RWPE1 (cell line): ENCODE results near the gene NELFB.
A peak's percentile ranks its signal among the peaks of the same experiment; 100 is the strongest.

Source experiments
- CTCF ChIA-PET: fragments of 350-600 bp; sonication (Branson Sonifier 250); formaldehyde crosslinking; extraction: SDS; loops from one replicate; lab custom pipeline; 2021; lab: Yijun Ruan, JAX
- POLR2A ChIA-PET: fragments of 400-600 bp; formaldehyde crosslinking; extraction: SDS; loops from one replicate; lab custom pipeline; 2020; ENCODE audit warnings: antibody characterized with exemption; ENCODE audit not compliant: low non-redundant PET; lab: Yijun Ruan, JAX
- DNase-seq: peaks from one replicate; pipeline ENCODE4 v3.0.0; 2012; ENCODE audit warnings: low spot score
- H3K27ac ChIP-seq: fragments of 450-650 bp; 2 replicates; pipeline ENCODE4 v1.5.1; 2017
- TF ChIP-seq, protein P1 (sequence below): fragments of 450-650 bp; conservative IDR thresholded peaks from 2 replicates; pipeline ENCODE4 v1.5.1; 2017; ENCODE audit warnings: low read depth, mild to moderate bottlenecking

The NELFB gene

DNA sequence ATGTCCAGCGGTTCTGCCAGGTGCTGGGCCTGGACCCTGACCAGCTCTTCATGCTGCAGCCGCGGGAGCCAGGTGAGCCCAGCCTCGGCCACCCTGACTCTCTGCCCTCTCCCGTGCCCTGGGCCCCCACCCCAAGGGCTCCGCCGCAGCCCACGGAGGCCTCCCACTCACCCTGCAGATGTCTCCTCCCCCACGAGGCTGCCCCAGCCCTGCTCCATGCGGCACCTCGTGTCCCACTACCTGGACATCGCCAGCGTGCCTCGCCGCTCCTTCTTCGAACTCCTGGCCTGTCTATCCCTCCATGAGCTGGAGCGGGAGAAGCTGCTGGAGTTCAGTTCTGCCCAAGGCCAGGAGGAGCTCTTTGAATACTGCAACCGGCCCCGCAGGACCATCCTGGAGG lies 40.5 kb upstream of the NELFB start:
- ChIA-PET CTCF (interaction anchor here (0.6 to 1.9 kb wide), 6 partner anchors 9 to 95 kb away, joined by 3 to 4 read pairs (median 4); no protein-coding TSS in a partner anchor), POLR2A (no interaction called here)
- H3K27ac ChIP-seq = peak overlapping the region; percentile 82
- TF ChIP-seq, protein P1, sequence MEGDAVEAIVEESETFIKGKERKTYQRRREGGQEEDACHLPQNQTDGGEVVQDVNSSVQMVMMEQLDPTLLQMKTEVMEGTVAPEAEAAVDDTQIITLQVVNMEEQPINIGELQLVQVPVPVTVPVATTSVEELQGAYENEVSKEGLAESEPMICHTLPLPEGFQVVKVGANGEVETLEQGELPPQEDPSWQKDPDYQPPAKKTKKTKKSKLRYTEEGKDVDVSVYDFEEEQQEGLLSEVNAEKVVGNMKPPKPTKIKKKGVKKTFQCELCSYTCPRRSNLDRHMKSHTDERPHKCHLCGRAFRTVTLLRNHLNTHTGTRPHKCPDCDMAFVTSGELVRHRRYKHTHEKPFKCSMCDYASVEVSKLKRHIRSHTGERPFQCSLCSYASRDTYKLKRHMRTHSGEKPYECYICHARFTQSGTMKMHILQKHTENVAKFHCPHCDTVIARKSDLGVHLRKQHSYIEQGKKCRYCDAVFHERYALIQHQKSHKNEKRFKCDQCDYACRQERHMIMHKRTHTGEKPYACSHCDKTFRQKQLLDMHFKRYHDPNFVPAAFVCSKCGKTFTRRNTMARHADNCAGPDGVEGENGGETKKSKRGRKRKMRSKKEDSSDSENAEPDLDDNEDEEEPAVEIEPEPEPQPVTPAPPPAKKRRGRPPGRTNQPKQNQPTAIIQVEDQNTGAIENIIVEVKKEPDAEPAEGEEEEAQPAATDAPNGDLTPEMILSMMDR = no peak
- DNase-seq = no peak

DNA sequence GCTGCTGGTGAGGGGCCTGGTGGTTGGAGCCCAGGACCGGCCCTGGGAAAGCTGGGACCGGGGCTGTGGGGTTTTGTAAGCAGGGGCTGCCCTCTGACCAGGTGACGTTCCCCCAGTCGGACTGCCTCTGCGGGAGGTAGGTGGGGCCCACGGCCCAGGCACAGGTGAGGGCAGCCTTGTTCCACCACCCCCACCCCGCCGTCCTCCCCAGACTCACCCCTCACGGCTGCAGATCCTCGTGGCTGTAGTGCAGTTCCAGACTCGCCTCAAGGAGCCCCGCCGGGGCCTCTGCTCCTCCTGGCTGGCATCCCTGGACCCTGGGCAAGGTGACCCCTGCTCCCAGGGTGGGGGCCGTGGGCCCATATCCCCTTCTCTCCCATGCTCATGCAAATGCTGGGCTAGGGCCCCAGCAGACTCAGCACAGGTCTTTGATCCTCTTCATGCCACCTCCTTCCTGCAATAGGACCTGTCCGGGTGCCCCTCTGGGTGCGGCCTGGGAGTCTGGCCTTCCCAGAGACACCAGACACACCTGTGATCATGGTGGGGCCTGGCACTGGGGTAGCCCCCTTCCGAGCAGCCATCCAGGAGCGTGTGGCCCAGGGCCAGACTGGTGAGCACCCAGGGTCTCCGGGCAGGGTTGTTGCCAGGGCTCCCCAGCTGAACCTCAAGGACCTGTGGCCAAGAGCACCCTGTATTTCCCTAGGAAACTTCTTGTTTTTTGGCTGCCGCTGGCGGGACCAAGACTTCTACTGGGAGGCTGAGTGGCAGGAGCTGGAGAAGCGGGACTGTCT lies 39.7 kb upstream of the NELFB start:
- no peak for DNase-seq
- TF ChIP-seq, protein P1 = no peak
- CTCF ChIA-PET = interaction anchor here (0.6 to 3.0 kb wide), 8 partner anchors 12 to 219 kb away, joined by 3 to 13 read pairs (median 3); partner anchors contain the start of gene RNF224
- peak overlapping the region; percentile 82 for H3K27ac ChIP-seq
- POLR2A ChIA-PET = interaction anchor here (0.6 to 1.3 kb wide), 2 partner anchors 21 to 27 kb away, joined by 3 to 4 read pairs; partner anchors contain the start of genes ANAPC2 and SSNA1

DNA sequence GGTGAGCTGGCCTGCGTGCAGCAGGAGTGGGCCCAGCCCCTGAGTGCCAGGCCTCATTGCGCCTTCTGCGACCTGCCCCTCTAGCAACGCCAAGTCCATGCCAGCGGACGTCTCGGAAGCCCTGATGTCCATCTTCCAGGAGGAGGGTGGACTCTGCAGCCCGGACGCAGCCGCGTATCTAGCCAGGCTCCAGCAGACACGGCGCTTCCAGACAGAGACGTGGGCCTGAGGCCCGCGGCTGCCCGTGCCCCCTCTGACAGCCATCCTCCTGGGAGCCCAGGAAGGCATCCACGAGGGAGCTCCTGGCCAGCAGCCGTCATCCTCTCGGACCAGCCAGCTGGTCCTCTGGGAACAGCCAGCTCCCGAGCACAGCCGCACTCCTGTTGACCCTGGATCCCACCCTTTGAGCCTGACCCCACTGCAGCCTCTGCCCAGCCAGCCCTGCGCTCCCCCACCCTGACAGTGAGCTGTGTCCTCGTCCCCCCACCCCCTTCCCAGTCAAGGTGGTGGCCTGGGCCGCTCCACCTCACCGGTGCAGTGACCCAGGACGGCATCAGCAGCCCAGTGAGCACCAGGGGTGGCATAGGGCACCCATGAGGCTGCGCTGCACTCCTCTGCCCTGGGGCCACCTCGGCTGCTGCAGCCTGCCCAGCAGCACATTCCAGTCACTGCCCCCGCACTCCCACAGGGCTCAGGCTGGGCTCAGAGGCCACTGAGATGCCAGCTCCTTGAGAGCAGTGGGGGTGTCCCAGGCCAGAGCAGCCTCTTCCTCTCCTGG lies 38.8 kb upstream of the NELFB start:
- peak overlapping the region; percentile 82 for H3K27ac ChIP-seq
- TF ChIP-seq, protein P1 = no peak
- DNase-seq = no peak
- ChIA-PET CTCF (interaction anchor here (0.6 to 3.0 kb wide), 5 partner anchors 11 to 101 kb away, joined by 3 to 13 read pairs (median 4); partner anchors contain the start of gene RNF224), POLR2A (interaction anchor here (0.6 to 1.3 kb wide), 3 partner anchors 10 to 40 kb away, joined by 3 to 4 read pairs (median 3); partner anchors contain the start of genes ANAPC2 and SSNA1)

DNA sequence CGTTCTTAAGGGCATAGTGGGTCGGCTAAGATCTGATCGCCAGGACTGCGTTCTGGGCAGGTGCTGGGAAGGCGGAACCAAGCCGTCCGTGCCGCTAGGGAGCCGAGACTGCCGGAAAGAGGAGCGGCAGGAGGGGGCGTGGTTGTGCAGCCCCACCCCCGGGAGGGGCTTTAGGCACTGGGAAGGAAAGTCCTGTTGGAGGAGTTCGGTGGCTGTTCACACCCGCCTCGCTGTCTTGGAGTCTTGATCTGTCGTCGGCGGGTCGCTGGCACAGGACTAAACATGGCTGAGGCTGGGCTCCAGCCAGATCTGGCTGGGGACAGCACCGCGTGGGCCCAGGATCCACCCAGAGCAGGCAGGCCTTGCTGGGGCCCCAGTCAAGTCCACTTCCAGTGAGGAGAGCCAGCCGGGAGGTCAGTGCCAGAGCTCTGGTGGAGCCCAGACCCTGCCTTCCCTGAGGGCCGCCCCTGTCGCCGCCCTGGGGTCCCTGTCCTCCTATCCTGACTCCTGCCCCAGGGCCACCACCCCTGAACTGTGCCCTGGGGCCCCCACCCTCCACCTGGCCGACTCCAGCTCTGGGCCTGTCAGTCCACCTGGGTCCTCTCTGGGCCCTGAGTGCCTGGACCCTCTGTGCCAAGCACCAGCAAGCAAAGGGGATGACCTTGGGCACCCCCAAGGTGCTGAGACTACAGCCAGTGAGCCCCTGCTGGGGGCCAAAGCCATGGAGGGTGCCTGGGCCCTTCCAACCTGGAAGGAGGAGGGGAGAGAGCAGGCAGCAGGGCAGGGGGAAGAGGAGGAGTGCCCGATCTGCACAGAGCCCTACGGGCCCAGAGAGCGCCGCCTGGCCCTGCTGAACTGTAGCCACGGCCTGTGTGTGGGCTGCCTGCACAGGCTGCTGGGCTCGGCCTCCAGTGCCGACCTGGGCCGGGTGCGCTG lies 37.6 kb upstream of the NELFB start:
- H3K27ac ChIP-seq = peak overlapping the region; percentile 82
- peak; percentile 96 for DNase-seq
- TF ChIP-seq, protein P1 = no peak
- POLR2A ChIA-PET = interaction anchor here (1.0 kb wide), 1 partner anchor 23 kb away, joined by 3 read pairs; no protein-coding TSS in a partner anchor
- CTCF ChIA-PET = interaction anchor here (0.6 to 3.0 kb wide), 6 partner anchors 9 to 103 kb away, joined by 3 to 13 read pairs (median 5); partner anchors contain the start of gene RNF224

DNA sequence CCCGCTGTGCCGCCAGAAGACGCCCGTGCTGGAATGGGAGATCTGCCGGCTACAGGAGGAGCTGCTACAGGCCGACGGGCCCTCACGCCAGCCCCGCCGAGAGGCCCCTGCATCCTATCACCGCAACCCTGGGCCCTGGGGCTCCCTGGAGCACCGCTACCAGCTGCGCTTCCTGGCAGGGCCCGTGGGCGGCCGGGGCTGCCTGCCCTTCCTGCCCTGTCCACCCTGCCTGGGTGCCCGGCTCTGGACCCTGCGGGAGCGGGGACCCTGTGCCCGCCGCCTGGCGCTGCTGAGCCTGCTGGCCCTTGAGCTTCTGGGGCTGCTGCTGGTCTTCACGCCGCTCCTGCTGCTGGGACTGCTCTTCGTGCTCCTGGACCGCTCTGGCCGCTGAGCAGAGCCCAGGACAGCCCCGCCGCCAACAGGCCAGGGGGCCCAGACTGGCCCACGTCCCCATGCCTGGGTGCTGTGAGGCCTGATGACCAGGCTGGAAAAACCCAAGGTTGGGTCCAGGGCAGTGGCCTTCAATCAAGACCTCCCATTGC lies 36.8 kb upstream of the NELFB start:
- ChIA-PET CTCF (interaction anchor here (0.7 to 3.0 kb wide), 3 partner anchors 9 to 42 kb away, joined by 4 to 13 read pairs (median 6); partner anchors contain the start of gene RNF224), POLR2A (no interaction called here)
- H3K27ac ChIP-seq = peak overlapping the region; percentile 82
- TF ChIP-seq, protein P1 = no peak
- DNase-seq = no peak
